GM20000 (cell line): Measurements from ENCODE around the gene PITPNB.

ENCODE experiments used
- DNase-seq: peaks from one replicate; pipeline ENCODE4 v3.0.0; 2012; ENCODE audit warnings: low spot score
- CTCF ChIP-seq: IDR thresholded peaks from 2 replicates; pipeline ENCODE4 v1.5.1; 2012; ENCODE audit warnings: mild to moderate bottlenecking, control low read depth; ENCODE audit errors: extremely low read depth, missing control alignments

The PITPNB gene

GRCh38 chr22:27952779-27953178, 33.7 kb upstream of the PITPNB start:
- no peak for TF ChIP-seq CTCF

GRCh38 chr22:27952091-27952490, 33.0 kb upstream of the PITPNB start:
- no peak for DNase-seq
- TF ChIP-seq CTCF, result no peak

More at GRCh38 chr22:27952779-27953178, 33.7 kb upstream of the PITPNB start:
- no peak for DNase-seq

- no peak for TF ChIP-seq CTCF
- DNase-seq, result no peak
These were observed 30.4 kb upstream of the PITPNB start for GRCh38 chr22:27949421-27949820.

GRCh38 chr22:27948569-27948968, 29.5 kb upstream of the PITPNB start:
- no peak for TF ChIP-seq CTCF
- DNase-seq, result no peak

GRCh38 chr22:27947448-27947847, 28.4 kb upstream of the PITPNB start:
- TF ChIP-seq CTCF, result no peak
- DNase-seq, result no peak

GRCh38 chr22:27941143-27941542, 22.1 kb upstream of the PITPNB start:
- no peak for DNase-seq

GRCh38 chr22:27937453-27937852, 18.4 kb upstream of the PITPNB start:
- TF ChIP-seq CTCF, result no peak
- DNase-seq, result no peak

More at GRCh38 chr22:27941143-27941542, 22.1 kb upstream of the PITPNB start:
- no peak for TF ChIP-seq CTCF

GRCh38 chr22:27935897-27936296, 16.8 kb upstream of the PITPNB start:
- TF ChIP-seq CTCF, result no peak
- DNase-seq, result no peak
